HepG2 (cell line): ENCODE data around the gene USP36.

Experiments used
- ELF3 ChIP-seq: IDR thresholded peaks from 2 replicates; pipeline ENCODE4 v1.6.1; 2016; ENCODE audit warnings: missing genetic modification reagents, missing compliant biosample characterization
- MIXL1 ChIP-seq: IDR thresholded peaks from 2 replicates; pipeline ENCODE4 v1.6.1; 2016
- PCBP1 ChIP-seq: fragments of 200-400 bp; formaldehyde crosslinking; IDR thresholded peaks from 2 replicates; pipeline ENCODE4 v1.6.1; 2017; ENCODE audit warnings: mild to moderate bottlenecking, low read depth, low read length, borderline replicate concordance
- RBM39 ChIP-seq: fragments of 200-400 bp; formaldehyde crosslinking; IDR thresholded peaks from one replicate; pipeline ENCODE4 v1.6.1; 2018; ENCODE audit warnings: antibody characterized with exemption, mild to moderate bottlenecking, low read depth, low read length; ENCODE audit not compliant: poor library complexity, severe bottlenecking
- REXO4 ChIP-seq: sonication (generic); formaldehyde crosslinking; IDR thresholded peaks from 2 replicates; pipeline ENCODE4 v1.8.0; 2022; ENCODE audit warnings: missing genetic modification reagents, mild to moderate bottlenecking, borderline replicate concordance
- TBP ChIP-seq: sonication (generic); formaldehyde crosslinking; IDR thresholded peaks from 2 replicates; pipeline ENCODE4 v1.5.0; 2020; ENCODE audit warnings: missing genetic modification reagents
- ZNF331 ChIP-seq: sonication (generic); formaldehyde crosslinking; IDR thresholded peaks from 2 replicates; pipeline ENCODE4 v1.4.0; 2020; ENCODE audit warnings: missing genetic modification reagents
- ZNF782 ChIP-seq: sonication (generic); formaldehyde crosslinking; IDR thresholded peaks from 2 replicates; pipeline ENCODE4 v1.4.0; 2020; ENCODE audit warnings: missing genetic modification reagents, mild to moderate bottlenecking, borderline replicate concordance
- TF ChIP-seq, protein P1 (sequence below): sonication (generic); formaldehyde crosslinking; IDR thresholded peaks from 2 replicates; pipeline ENCODE4 v1.8.1; 2022; ENCODE audit warnings: mild to moderate bottlenecking, missing genetic modification reagents
- TF ChIP-seq, protein P2 (sequence below), 2 experiments: fragments of 450-650 bp in 1 of 2; sonication (generic) in 1 of 2; formaldehyde crosslinking; IDR thresholded peaks; 2 replicates each; pipeline versions ENCODE4 v1.5.0 to v1.8.0; 2020 to 2022; ENCODE audit warnings: mild to moderate bottlenecking in 1 of 2, missing genetic modification reagents in 1 of 2
- TF ChIP-seq, protein P3 (sequence below): sonication (generic); formaldehyde crosslinking; IDR thresholded peaks from 2 replicates; pipeline ENCODE4 v1.4.0; 2020; ENCODE audit warnings: mild to moderate bottlenecking, missing genetic modification reagents, borderline replicate concordance
- TF ChIP-seq, protein P4 (sequence below): sonication (generic); formaldehyde crosslinking; IDR thresholded peaks from 2 replicates; pipeline ENCODE4 v1.8.0; 2022; ENCODE audit warnings: mild to moderate bottlenecking, missing genetic modification reagents; ENCODE audit not compliant: insufficient replicate concordance
- TF ChIP-seq, protein P5 (sequence below): sonication (generic); formaldehyde crosslinking; IDR thresholded peaks from 2 replicates; pipeline ENCODE4 v1.5.1; 2020; ENCODE audit warnings: missing genetic modification reagents, mild to moderate bottlenecking, borderline replicate concordance
- TF ChIP-seq, protein P6 (sequence below): sonication (generic); formaldehyde crosslinking; conservative IDR thresholded peaks from 2 replicates; pipeline ENCODE4 v1.4.0; 2020; ENCODE audit warnings: missing genetic modification reagents

DNA sequence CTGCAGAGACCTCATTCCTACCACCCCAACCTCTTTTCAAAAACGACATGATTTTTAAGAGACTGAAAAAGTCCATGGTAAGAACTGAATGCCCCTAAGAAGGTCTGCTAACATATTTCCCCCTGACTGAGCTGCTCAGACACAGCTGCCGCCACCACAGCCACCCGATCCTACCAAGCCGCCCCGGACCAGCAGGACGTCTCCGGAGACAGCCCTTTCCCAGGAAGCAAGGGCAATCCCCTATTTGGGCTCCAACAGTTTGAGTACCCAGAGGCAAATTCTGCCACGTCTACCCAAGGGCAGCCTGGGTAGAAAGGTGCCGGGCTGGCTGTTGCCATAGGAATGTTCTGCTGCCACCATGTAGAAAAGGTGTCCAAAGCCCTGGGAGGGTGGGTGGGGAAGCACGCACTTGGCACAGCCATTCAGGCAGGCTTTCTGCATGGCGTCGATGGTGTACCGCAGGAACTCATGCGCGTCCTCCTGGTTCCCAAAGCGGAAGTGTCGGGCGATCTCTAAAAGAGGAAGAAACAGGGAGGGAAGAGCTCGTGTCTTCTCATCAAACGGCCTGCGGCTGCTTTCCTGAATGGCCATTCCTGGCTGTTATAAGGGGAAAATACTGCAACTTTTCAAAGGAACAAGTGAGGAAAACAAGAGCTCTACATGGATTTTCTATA lies 13.6 kb downstream of the USP36 start:
- no peak for TF ChIP-seq TBP (CRISPR knock-in tag)
- TF ChIP-seq, protein P1, sequence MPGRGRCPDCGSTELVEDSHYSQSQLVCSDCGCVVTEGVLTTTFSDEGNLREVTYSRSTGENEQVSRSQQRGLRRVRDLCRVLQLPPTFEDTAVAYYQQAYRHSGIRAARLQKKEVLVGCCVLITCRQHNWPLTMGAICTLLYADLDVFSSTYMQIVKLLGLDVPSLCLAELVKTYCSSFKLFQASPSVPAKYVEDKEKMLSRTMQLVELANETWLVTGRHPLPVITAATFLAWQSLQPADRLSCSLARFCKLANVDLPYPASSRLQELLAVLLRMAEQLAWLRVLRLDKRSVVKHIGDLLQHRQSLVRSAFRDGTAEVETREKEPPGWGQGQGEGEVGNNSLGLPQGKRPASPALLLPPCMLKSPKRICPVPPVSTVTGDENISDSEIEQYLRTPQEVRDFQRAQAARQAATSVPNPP (CRISPR knock-in tag): no peak
- TF ChIP-seq RBM39: no peak
- TF ChIP-seq, protein P2, sequence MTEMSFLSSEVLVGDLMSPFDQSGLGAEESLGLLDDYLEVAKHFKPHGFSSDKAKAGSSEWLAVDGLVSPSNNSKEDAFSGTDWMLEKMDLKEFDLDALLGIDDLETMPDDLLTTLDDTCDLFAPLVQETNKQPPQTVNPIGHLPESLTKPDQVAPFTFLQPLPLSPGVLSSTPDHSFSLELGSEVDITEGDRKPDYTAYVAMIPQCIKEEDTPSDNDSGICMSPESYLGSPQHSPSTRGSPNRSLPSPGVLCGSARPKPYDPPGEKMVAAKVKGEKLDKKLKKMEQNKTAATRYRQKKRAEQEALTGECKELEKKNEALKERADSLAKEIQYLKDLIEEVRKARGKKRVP (CRISPR knock-in tag; IDR thresholded peaks at IDR 0.05): no peak
- no peak for TF ChIP-seq ZNF782 (CRISPR knock-in tag)
- no peak for TF ChIP-seq ELF3 (CRISPR knock-in tag)
- TF ChIP-seq PCBP1: no peak
- TF ChIP-seq, protein P3, sequence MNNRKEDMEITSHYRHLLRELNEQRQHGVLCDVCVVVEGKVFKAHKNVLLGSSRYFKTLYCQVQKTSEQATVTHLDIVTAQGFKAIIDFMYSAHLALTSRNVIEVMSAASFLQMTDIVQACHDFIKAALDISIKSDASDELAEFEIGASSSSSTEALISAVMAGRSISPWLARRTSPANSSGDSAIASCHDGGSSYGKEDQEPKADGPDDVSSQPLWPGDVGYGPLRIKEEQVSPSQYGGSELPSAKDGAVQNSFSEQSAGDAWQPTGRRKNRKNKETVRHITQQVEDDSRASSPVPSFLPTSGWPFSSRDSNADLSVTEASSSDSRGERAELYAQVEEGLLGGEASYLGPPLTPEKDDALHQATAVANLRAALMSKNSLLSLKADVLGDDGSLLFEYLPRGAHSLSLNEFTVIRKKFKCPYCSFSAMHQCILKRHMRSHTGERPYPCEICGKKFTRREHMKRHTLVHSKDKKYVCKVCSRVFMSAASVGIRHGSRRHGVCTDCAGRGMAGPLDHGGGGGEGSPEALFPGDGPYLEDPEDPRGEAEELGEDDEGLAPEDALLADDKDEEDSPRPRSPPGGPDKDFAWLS (CRISPR knock-in tag): no peak
- no peak for TF ChIP-seq REXO4 (CRISPR knock-in tag)
- TF ChIP-seq, protein P4, sequence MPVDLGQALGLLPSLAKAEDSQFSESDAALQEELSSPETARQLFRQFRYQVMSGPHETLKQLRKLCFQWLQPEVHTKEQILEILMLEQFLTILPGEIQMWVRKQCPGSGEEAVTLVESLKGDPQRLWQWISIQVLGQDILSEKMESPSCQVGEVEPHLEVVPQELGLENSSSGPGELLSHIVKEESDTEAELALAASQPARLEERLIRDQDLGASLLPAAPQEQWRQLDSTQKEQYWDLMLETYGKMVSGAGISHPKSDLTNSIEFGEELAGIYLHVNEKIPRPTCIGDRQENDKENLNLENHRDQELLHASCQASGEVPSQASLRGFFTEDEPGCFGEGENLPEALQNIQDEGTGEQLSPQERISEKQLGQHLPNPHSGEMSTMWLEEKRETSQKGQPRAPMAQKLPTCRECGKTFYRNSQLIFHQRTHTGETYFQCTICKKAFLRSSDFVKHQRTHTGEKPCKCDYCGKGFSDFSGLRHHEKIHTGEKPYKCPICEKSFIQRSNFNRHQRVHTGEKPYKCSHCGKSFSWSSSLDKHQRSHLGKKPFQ (CRISPR knock-in tag): no peak
- no peak for TF ChIP-seq ZNF331
- no peak for TF ChIP-seq MIXL1 (CRISPR knock-in tag)
- TF ChIP-seq, protein P5, sequence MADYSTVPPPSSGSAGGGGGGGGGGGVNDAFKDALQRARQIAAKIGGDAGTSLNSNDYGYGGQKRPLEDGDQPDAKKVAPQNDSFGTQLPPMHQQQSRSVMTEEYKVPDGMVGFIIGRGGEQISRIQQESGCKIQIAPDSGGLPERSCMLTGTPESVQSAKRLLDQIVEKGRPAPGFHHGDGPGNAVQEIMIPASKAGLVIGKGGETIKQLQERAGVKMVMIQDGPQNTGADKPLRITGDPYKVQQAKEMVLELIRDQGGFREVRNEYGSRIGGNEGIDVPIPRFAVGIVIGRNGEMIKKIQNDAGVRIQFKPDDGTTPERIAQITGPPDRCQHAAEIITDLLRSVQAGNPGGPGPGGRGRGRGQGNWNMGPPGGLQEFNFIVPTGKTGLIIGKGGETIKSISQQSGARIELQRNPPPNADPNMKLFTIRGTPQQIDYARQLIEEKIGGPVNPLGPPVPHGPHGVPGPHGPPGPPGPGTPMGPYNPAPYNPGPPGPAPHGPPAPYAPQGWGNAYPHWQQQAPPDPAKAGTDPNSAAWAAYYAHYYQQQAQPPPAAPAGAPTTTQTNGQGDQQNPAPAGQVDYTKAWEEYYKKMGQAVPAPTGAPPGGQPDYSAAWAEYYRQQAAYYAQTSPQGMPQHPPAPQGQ (CRISPR knock-in tag): no peak
- TF ChIP-seq, protein P6, sequence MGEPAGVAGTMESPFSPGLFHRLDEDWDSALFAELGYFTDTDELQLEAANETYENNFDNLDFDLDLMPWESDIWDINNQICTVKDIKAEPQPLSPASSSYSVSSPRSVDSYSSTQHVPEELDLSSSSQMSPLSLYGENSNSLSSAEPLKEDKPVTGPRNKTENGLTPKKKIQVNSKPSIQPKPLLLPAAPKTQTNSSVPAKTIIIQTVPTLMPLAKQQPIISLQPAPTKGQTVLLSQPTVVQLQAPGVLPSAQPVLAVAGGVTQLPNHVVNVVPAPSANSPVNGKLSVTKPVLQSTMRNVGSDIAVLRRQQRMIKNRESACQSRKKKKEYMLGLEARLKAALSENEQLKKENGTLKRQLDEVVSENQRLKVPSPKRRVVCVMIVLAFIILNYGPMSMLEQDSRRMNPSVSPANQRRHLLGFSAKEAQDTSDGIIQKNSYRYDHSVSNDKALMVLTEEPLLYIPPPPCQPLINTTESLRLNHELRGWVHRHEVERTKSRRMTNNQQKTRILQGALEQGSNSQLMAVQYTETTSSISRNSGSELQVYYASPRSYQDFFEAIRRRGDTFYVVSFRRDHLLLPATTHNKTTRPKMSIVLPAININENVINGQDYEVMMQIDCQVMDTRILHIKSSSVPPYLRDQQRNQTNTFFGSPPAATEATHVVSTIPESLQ: no peak
